H9 (cell line): ENCODE data around the gene KCNMA1. TPM values are rescaled to one million over a fixed set of nuclear protein-coding genes. Genes with fewer than 3 reads are reported as not detected.

Source experiments
- DNase-seq: peaks from one replicate; pipeline ENCODE4 v3.0.0-alpha.2; 2017
- H2AFZ ChIP-seq: one replicate; pipeline ENCODE4 v1.6.1; 2013; ENCODE audit warnings: mild to moderate bottlenecking, low read length, control low read depth, moderate library complexity
- H2AK5ac ChIP-seq: 2 replicates; pipeline ENCODE4 v1.6.1; 2013; ENCODE audit warnings: low read length, control low read depth, mixed read lengths; ENCODE audit not compliant: insufficient read length
- H2BK120ac ChIP-seq: one replicate; pipeline ENCODE4 v1.6.1; 2013; ENCODE audit warnings: low read depth, mild to moderate bottlenecking, low read length, control low read depth, inconsistent platforms; ENCODE audit not compliant: poor library complexity, severe bottlenecking
- H2BK12ac ChIP-seq: 2 replicates; pipeline ENCODE4 v1.6.1; 2013; ENCODE audit warnings: low read length, control low read depth, mixed read lengths, low read depth; ENCODE audit not compliant: insufficient read length
- H2BK15ac ChIP-seq: 2 replicates; pipeline ENCODE4 v1.6.1; 2013; ENCODE audit warnings: low read depth, low read length, control low read depth
- H2BK20ac ChIP-seq: one replicate; pipeline ENCODE4 v1.6.1; 2013; ENCODE audit warnings: low read depth, mild to moderate bottlenecking, low read length, control low read depth, inconsistent platforms; ENCODE audit not compliant: poor library complexity, severe bottlenecking
- H2BK5ac ChIP-seq: 2 replicates; pipeline ENCODE4 v1.6.1; 2013; ENCODE audit warnings: low read length, control low read depth, mixed read lengths; ENCODE audit not compliant: insufficient read length
- H3K14ac ChIP-seq: 2 replicates; pipeline ENCODE4 v1.6.1; 2013; ENCODE audit warnings: low read length, control low read depth; ENCODE audit not compliant: insufficient read depth
- H3K18ac ChIP-seq: 2 replicates; pipeline ENCODE4 v1.6.1; 2013; ENCODE audit warnings: low read depth, mild to moderate bottlenecking, mixed read lengths, low read length, control low read depth; ENCODE audit not compliant: insufficient read length
- H3K23ac ChIP-seq: 2 replicates; pipeline ENCODE4 v1.6.1; 2013; ENCODE audit warnings: low read length, control low read depth, mixed read lengths, low read depth; ENCODE audit not compliant: insufficient read length
- H3K23me2 ChIP-seq: 2 replicates; pipeline ENCODE4 v1.6.1; 2013; ENCODE audit warnings: low read depth, mild to moderate bottlenecking, mixed read lengths, low read length, control low read depth; ENCODE audit not compliant: insufficient read length, poor library complexity, severe bottlenecking
- H3K27ac ChIP-seq: 2 replicates; pipeline ENCODE4 v1.5.1; 2013; ENCODE audit warnings: low read length, control low read depth, mixed read lengths, low read depth; ENCODE audit not compliant: insufficient read length
- H3K27me3 ChIP-seq: 2 replicates; pipeline ENCODE4 v1.6.1; 2013; ENCODE audit warnings: low read length, control low read depth, inconsistent platforms; ENCODE audit not compliant: insufficient read depth
- H3K4ac ChIP-seq: 2 replicates; pipeline ENCODE4 v1.6.1; 2013; ENCODE audit warnings: low read depth, mild to moderate bottlenecking, control low read depth, inconsistent platforms, low read length, moderate library complexity
- H3K4me1 ChIP-seq: 2 replicates; pipeline ENCODE4 v1.6.1; 2013; ENCODE audit warnings: low read length, control low read depth, inconsistent platforms; ENCODE audit not compliant: insufficient read depth
- H3K4me2 ChIP-seq: 2 replicates; pipeline ENCODE4 v1.6.1; 2013; ENCODE audit warnings: low read length, control low read depth, mixed read lengths; ENCODE audit not compliant: insufficient read length, insufficient read depth
- H3K56ac ChIP-seq: 2 replicates; pipeline ENCODE4 v1.6.1; 2013; ENCODE audit warnings: low read depth, mild to moderate bottlenecking, mixed read lengths, low read length, control low read depth; ENCODE audit not compliant: insufficient read length
- H3K79me1 ChIP-seq: 2 replicates; pipeline ENCODE4 v1.6.1; 2013; ENCODE audit warnings: low read depth, mild to moderate bottlenecking, moderate library complexity, low read length, control low read depth, inconsistent platforms; ENCODE audit not compliant: insufficient read depth, poor library complexity, severe bottlenecking
- H3K79me2 ChIP-seq: 2 replicates; pipeline ENCODE4 v1.6.1; 2013; ENCODE audit warnings: low read length, control low read depth, inconsistent platforms; ENCODE audit not compliant: insufficient read depth
- H3K9ac ChIP-seq: 2 replicates; pipeline ENCODE4 v1.6.1; 2013; ENCODE audit warnings: low read length, control low read depth, mixed read lengths; ENCODE audit not compliant: insufficient read length; ENCODE audit errors: extremely low read depth
- H3K9me3 ChIP-seq: one replicate; pipeline ENCODE4 v1.6.1; 2013; ENCODE audit warnings: low read depth, low read length, inconsistent platforms; ENCODE audit not compliant: control insufficient read depth
- H3T11ph ChIP-seq: one replicate; pipeline ENCODE4 v1.6.1; 2013; ENCODE audit warnings: mild to moderate bottlenecking, low read length, control low read depth, inconsistent platforms
- H4K20me1 ChIP-seq: one replicate; pipeline ENCODE4 v1.6.1; 2013; ENCODE audit not compliant: control insufficient read depth, insufficient read length, insufficient read depth
- H4K5ac ChIP-seq: 2 replicates; pipeline ENCODE4 v1.6.1; 2013; ENCODE audit warnings: low read depth, mild to moderate bottlenecking, mixed read lengths, low read length, control low read depth; ENCODE audit not compliant: insufficient read length
- H4K8ac ChIP-seq: replicated peaks from 2 replicates; pipeline ENCODE4 v1.6.1; 2013; ENCODE audit warnings: low read length, control low read depth, mixed read lengths, low read depth; ENCODE audit not compliant: insufficient read length
- H4K91ac ChIP-seq: 2 replicates; pipeline ENCODE4 v1.6.1; 2013; ENCODE audit warnings: low read depth, mild to moderate bottlenecking, moderate library complexity, mixed read lengths, low read length, control low read depth; ENCODE audit not compliant: insufficient read length
- H3K27ac Mint-ChIP-seq, 3 experiments: 2 replicates in 2 of 3; 3 replicates in 1 of 3; pipeline ENCODE4 v1.8.0; 2020 to 2021; ENCODE audit warnings: mixed read lengths in 3 of 3, mild to moderate bottlenecking in 1 of 3, moderate library complexity in 1 of 3
- H3K27me3 Mint-ChIP-seq: 2 replicates; pipeline ENCODE4 v1.8.0; 2021; ENCODE audit warnings: low read depth, mild to moderate bottlenecking, moderate library complexity, mixed read lengths
- H3K36me3 Mint-ChIP-seq, 3 experiments: 2 replicates in 2 of 3; 3 replicates in 1 of 3; pipeline ENCODE4 v1.8.0; 2020 to 2021; ENCODE audit warnings: low read depth in 3 of 3, mixed read lengths in 3 of 3; ENCODE audit not compliant: insufficient read depth in 1 of 3
- H3K4me1 Mint-ChIP-seq, 2 experiments: 2 replicates each; pipeline ENCODE4 v1.8.0; 2020; ENCODE audit warnings: mixed read lengths in 2 of 2
- H3K4me3 Mint-ChIP-seq, 2 experiments: 2 replicates in 1 of 2; 3 replicates in 1 of 2; pipeline ENCODE4 v1.8.0; 2020 to 2021; ENCODE audit warnings: mild to moderate bottlenecking in 2 of 2, mixed read lengths in 2 of 2, moderate library complexity in 1 of 2
- H3K9me3 Mint-ChIP-seq, 2 experiments: 2 replicates in 1 of 2; 3 replicates in 1 of 2; pipeline ENCODE4 v1.8.0; 2020; ENCODE audit warnings: mild to moderate bottlenecking in 2 of 2, mixed read lengths in 2 of 2, moderate library complexity in 1 of 2
- CTCF ChIP-seq: fragments of 200-600 bp; sonication (generic); conservative IDR thresholded peaks from 3 replicates; pipeline ENCODE4 v1.8.0; 2021; ENCODE audit warnings: antibody characterized with exemption, mild to moderate bottlenecking
- WGBS: extraction: QIAGEN DNeasy Blood & Tissue Kit; methylation state at CpG from one replicate; pipeline ENCODE4 v1.1.7; 2013; ENCODE audit warnings: missing lambda C conversion rate, low lambda C conversion rate, mixed read lengths; ENCODE audit not compliant: insufficient read length; ENCODE audit errors: extremely low coverage; 5-methylcytosine and 5-hydroxymethylcytosine counted together
- total RNA-seq: library from RNA; stranded (reverse); gene quantifications from 2 replicates; pipeline ENCODE4 v1.2.1, GENCODE V29; 2021

The KCNMA1 gene
- total RNA-seq, 1 experiment from 2014 or later = 2.0 TPM

- no peak overlapping the region for H3K4me3 Mint-ChIP-seq
Observed at GRCh38 chr10:77594471-77594783, 43.2 kb downstream of the KCNMA1 start.

More at GRCh38 chr10:77594471-77594783, 43.2 kb downstream of the KCNMA1 start:
- H3K56ac ChIP-seq = no peak overlapping the region
- H2BK12ac ChIP-seq = no peak overlapping the region
- no peaks in the 10 kb centered on the region for H3K9me3 ChIP-seq
- H2BK120ac ChIP-seq = no peak overlapping the region
- Mint-ChIP-seq H3K4me1 (no peaks in the 10 kb centered on the region; a peak in 1 of 4 replicates), H3K27me3 (no peaks in the 10 kb centered on the region), H3K36me3 (peaks cover 0 to 2% (median 0%) of the 10 kb centered on the region in 3 experiments; a peak in 1 of 7 replicates), H3K27ac (no peak overlapping the region), H3K9me3 (no peaks in the 10 kb centered on the region)
- TF ChIP-seq CTCF = no peak
- no peak overlapping the region for H2AK5ac ChIP-seq
- DNase-seq = no peak
- H2BK15ac ChIP-seq = no peak overlapping the region
- no peaks in the 10 kb centered on the region for H3K4me1 ChIP-seq
- no peak overlapping the region for H4K91ac ChIP-seq
- no peak overlapping the region for H2BK5ac ChIP-seq
- no peak overlapping the region for H3K4ac ChIP-seq
- no peak overlapping the region for H2AFZ ChIP-seq
- no peak overlapping the region for H2BK20ac ChIP-seq
- no peaks in the 10 kb centered on the region for H3K79me1 ChIP-seq
- no peak overlapping the region for H3K18ac ChIP-seq
- H4K20me1 ChIP-seq = no peaks in the 10 kb centered on the region
- H3K4me2 ChIP-seq = no peak overlapping the region
- no peak overlapping the region for H3T11ph ChIP-seq
- H4K8ac ChIP-seq = no peak overlapping the region
- no peak overlapping the region for H3K27ac ChIP-seq
- WGBS = no CpG with 5 or more reads among the region's 4 CpGs
- H3K79me2 ChIP-seq = no peaks in the 10 kb centered on the region
- H3K27me3 ChIP-seq = no peaks in the 10 kb centered on the region
- no peak overlapping the region for H4K5ac ChIP-seq
- no peaks in the 10 kb centered on the region for H3K23me2 ChIP-seq
- no peak overlapping the region for H3K23ac ChIP-seq
- no peak overlapping the region for H3K14ac ChIP-seq
- no peak overlapping the region for H3K9ac ChIP-seq
